Esophagus muscularis mucosa (tissue), 4 donors: ENCODE measurements around the gene TNFSF12. TPM values are rescaled to one million over a fixed set of nuclear protein-coding genes. Genes with fewer than 3 reads are reported as not detected.
A peak's percentile ranks its signal among the peaks of the same experiment; 100 is the strongest.

Experiments used
- DNase-seq: peaks from one replicate; pipeline ENCODE4 v3.0.0-alpha.2; 2017; ENCODE audit errors: extremely low spot score
- H3K27ac ChIP-seq, 4 donors: fragments of 200-600 bp; sonication (generic); replicated peaks in 1 of 4; 1 replicate in 3 of 4; 2 replicates in 1 of 4; pipeline ENCODE4 v1.5.1; 2016 to 2019; ENCODE audit warnings: mild to moderate bottlenecking in 1 of 4
- H3K27me3 ChIP-seq, 4 donors: fragments of 200-600 bp; sonication (generic); one replicate each; pipeline versions ENCODE4 v1.5.1 to v1.6.0; 2016 to 2019
- H3K36me3 ChIP-seq, 4 donors: fragments of 200-600 bp; sonication (generic); one replicate each; pipeline ENCODE4 v1.5.1; 2016 to 2019
- H3K4me1 ChIP-seq, 4 donors: fragments of 200-600 bp; sonication (generic); one replicate each; pipeline ENCODE4 v1.5.1; 2016 to 2019
- H3K4me3 ChIP-seq, 4 donors: fragments of 200-600 bp; sonication (generic); 1 replicate in 2 of 4; 2 replicates in 2 of 4; pipeline ENCODE4 v1.5.1; 2016 to 2019; ENCODE audit warnings: mild to moderate bottlenecking in 4 of 4, moderate library complexity in 1 of 4
- H3K9me3 ChIP-seq, 4 donors: fragments of 200-600 bp; sonication (generic); 1 replicate in 3 of 4; 2 replicates in 1 of 4; pipeline ENCODE4 v1.5.1; 2016 to 2019
- EP300 ChIP-seq: sonication (generic); formaldehyde crosslinking; IDR thresholded peaks from one replicate; pipeline ENCODE4 v1.6.1; 2017; ENCODE audit warnings: antibody characterized with exemption
- POLR2A ChIP-seq: fragments of 450-650 bp; IDR thresholded peaks from one replicate; pipeline ENCODE4 v1.6.1; 2017; ENCODE audit warnings: antibody characterized with exemption, moderate library complexity, mild to moderate bottlenecking, low read depth
- POLR2AphosphoS5 ChIP-seq, 2 donors: sonication (generic); formaldehyde crosslinking; IDR thresholded peaks; one replicate each; pipeline ENCODE4 v1.6.1; 2017; ENCODE audit warnings: antibody characterized with exemption in 2 of 2
- WGBS: methylation state at CpG from one replicate; pipeline ENCODE4 v1.1.5; 2018; 5-methylcytosine and 5-hydroxymethylcytosine counted together
- intact Hi-C: fragments of 100-400 bp; cut with DNase I; formaldehyde crosslinking; loops from one replicate; pipeline ENCODE4 v1.15.1; 2023
- total RNA-seq, 4 donors: library from RNA; depleted of rRNA; stranded (reverse); fragments of >200 nt; gene quantifications; one replicate each; pipeline versions ENCODE4 v1.1.0 to v1.2.1, GENCODE V29; 2016
- TF ChIP-seq, protein P1 (sequence below), 3 experiments: fragments of 200-600 bp in 2 of 3; fragments of 450-650 bp in 1 of 3; sonication (generic) in 2 of 3; IDR thresholded peaks; one replicate each; pipeline ENCODE4 v1.5.1; 2017 to 2019; ENCODE audit warnings: antibody characterized with exemption in 3 of 3, mild to moderate bottlenecking in 2 of 3, moderate library complexity in 1 of 3

Gene TNFSF12
- total RNA-seq, 4 donors from 2014 or later = 102 to 136 (median 122) TPM

DNA sequence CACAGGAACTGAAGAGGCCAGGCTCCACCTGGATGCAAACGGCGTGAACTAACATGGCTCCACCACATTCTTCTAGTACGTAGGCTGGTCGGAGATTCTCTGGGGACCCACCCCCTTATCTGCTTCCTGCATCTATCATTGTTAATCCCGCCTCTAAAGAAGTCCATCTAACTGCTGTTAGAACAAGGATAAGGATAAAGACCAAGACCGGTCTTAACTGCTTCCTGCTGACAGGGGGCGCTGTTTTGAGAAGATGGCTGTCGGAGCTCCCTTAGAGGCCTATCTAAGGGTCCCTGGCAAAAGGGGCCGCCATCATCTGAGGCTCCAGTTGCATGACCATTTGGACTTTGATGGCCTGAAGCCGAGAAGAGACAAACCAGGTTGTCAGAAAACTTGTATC lies 25.8 kb upstream of the TNFSF12 start:
- H3K9me3 ChIP-seq = no peaks in the 10 kb centered on the region
- intact Hi-C loops = no loop called here
- DNase-seq = no peak
- H3K27ac ChIP-seq = no peak overlapping the region
- no peak overlapping the region for H3K4me3 ChIP-seq
- no peaks in the 10 kb centered on the region for H3K27me3 ChIP-seq
- 44% methylated on average over 10 of the region's 10 CpGs for WGBS
- peaks cover 0 to 4% (median 0%) of the 10 kb centered on the region in 4 donors for H3K4me1 ChIP-seq
- TF ChIP-seq POLR2AphosphoS5 (IDR thresholded peaks at IDR 0.05) = no peak
- TF ChIP-seq, protein P1, sequence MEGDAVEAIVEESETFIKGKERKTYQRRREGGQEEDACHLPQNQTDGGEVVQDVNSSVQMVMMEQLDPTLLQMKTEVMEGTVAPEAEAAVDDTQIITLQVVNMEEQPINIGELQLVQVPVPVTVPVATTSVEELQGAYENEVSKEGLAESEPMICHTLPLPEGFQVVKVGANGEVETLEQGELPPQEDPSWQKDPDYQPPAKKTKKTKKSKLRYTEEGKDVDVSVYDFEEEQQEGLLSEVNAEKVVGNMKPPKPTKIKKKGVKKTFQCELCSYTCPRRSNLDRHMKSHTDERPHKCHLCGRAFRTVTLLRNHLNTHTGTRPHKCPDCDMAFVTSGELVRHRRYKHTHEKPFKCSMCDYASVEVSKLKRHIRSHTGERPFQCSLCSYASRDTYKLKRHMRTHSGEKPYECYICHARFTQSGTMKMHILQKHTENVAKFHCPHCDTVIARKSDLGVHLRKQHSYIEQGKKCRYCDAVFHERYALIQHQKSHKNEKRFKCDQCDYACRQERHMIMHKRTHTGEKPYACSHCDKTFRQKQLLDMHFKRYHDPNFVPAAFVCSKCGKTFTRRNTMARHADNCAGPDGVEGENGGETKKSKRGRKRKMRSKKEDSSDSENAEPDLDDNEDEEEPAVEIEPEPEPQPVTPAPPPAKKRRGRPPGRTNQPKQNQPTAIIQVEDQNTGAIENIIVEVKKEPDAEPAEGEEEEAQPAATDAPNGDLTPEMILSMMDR (IDR thresholded peaks at IDR 0.05) = peak; percentile 33 to 54 (median 51)
- no peak for TF ChIP-seq POLR2A
- TF ChIP-seq EP300 = no peak
- no peaks in the 10 kb centered on the region for H3K36me3 ChIP-seq

DNA sequence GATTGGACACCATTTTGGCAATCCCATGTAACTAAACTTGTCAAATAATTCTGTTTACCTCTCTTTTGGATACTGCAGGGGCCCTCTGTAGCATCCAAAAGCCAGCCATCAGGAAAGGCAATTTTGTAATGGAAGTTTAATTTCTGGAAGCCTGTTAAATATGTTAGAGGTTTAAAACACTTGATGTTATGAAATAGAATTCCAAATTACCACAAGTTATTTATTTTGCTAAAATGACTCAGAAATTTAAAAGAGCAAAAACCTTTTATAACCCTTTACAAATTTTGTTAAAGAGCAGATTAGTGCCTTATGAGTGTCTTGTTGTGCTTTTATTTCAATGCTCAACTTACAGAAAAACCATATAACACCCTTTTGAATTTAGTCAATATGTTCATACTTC lies 20.0 kb upstream of the TNFSF12 start:
- H3K27ac ChIP-seq = no peak overlapping the region
- TF ChIP-seq POLR2AphosphoS5 (IDR thresholded peaks at IDR 0.05) (no peak), EP300 (no peak), POLR2A (no peak)
- TF ChIP-seq, protein P1 (IDR thresholded peaks at IDR 0.05) = no peak

DNA sequence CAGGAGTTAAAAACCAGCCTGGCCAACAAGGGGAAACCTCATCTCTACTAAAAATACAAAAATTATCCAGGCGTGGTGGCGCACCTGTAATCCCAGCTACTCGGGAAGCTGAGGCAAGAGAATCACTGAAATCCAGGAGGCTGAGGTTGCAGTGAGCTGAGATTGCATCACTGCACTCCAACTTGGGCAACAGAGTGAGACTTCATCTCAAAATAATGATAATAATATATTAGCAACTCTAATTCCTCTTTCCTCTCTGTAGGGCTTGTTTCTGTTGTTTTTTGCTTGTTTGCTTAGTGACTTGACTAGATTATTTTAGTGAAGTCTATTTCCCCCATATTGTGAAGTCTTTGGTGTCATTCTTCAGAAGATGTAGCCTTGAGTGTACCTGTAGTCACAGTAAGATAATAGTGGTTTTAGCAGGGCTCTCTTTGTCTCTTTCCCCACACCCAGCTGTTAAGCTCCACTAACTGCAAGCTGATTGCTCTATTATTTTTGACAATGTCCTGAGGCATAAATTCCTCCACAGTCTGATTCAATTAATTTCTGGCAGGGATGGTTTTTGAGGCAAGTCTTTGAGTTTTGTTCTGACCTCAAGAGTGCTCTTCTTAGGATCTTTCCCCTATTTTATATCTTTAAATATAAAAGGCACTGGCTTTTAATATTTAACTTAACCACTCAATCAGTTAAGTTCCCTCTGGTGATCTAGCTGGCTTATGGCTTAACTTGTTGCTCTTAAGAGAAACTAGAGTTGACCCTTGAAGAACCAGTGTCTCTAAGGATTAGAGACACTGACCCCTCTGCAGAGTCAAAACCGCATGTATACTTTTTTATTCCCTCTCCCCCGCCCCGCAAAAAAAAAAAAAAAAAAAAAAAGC lies 18.6 kb upstream of the TNFSF12 start:
- no peaks in the 10 kb centered on the region for H3K27me3 ChIP-seq
- TF ChIP-seq, protein P1 (IDR thresholded peaks at IDR 0.05) = no peak
- TF ChIP-seq POLR2A (no peak), EP300 (no peak), POLR2AphosphoS5 (IDR thresholded peaks at IDR 0.05) (no peak)
- no peak for DNase-seq
- intact Hi-C loops = no loop called here
- no peak overlapping the region for H3K27ac ChIP-seq
- H3K36me3 ChIP-seq = no peaks in the 10 kb centered on the region
- no peak overlapping the region for H3K4me3 ChIP-seq
- 88% methylated on average over 6 of the region's 6 CpGs for WGBS
- no peaks in the 10 kb centered on the region for H3K4me1 ChIP-seq
- no peaks in the 10 kb centered on the region for H3K9me3 ChIP-seq

More for the DNA sequence above, 20.0 kb upstream of the TNFSF12 start:
- no peak for DNase-seq
- intact Hi-C loops = no loop called here
- no peaks in the 10 kb centered on the region for H3K4me1 ChIP-seq
- H3K9me3 ChIP-seq = no peaks in the 10 kb centered on the region
- no peaks in the 10 kb centered on the region for H3K36me3 ChIP-seq
- H3K4me3 ChIP-seq = no peak overlapping the region
- H3K27me3 ChIP-seq = no peaks in the 10 kb centered on the region

DNA sequence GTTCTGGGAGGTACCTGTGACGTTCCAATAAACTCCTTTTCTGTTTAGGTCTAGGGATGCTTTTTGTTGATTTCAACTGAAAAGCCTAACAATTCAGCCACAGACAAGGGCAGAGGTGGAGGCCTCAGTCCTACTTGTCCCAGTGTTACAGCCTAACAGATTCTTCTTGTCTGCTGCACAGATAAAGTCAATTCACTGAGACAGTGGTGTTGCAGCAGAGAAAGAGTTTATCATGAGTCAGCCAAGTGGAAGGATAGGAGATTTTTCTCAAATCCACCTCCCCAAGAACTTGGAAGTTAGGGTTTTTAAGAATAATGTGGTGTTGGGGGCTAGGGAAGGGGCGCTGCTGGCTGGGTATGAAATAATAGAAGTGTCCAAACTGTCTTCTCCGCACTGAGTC lies 10.8 kb upstream of the TNFSF12 start:
- no peak for TF ChIP-seq EP300
- TF ChIP-seq, protein P1 (IDR thresholded peaks at IDR 0.05) = no peak
- TF ChIP-seq POLR2A = no peak
- TF ChIP-seq POLR2AphosphoS5 (IDR thresholded peaks at IDR 0.05) = no peak
- Histone ChIP-seq H3K36me3 (no peaks in the 10 kb centered on the region), H3K27ac (no peak overlapping the region), H3K9me3 (peaks cover 0 to 10% (median 4%) of the 10 kb centered on the region in 4 donors), H3K27me3 (no peaks in the 10 kb centered on the region), H3K4me3 (no peak overlapping the region), H3K4me1 (no peaks in the 10 kb centered on the region)
- DNase-seq = no peak
- 63% methylated on average over 3 of the region's 3 CpGs for WGBS
- intact Hi-C loops = no loop called here
